WTC11 (cell line): ENCODE results near the gene FABP2. TPM values are rescaled to one million over a fixed set of nuclear protein-coding genes. Genes with fewer than 3 reads are reported as not detected.

ENCODE experiments used
- ATAC-seq: fragments of 200-7000 bp; cut with Tn5 transposase; 2 replicates; pipeline ENCODE4 v1.10.0; 2021; ENCODE audit warnings: mild to moderate bottlenecking, moderate library complexity
- CTCF ChIA-PET: fragments of 300-600 bp; sonication (Branson Sonifier 250); formaldehyde crosslinking; loops from one replicate; lab custom pipeline; 2021; ENCODE audit warnings: antibody characterized with exemption; lab: Charles Lee
- POLR2A ChIA-PET: fragments of 350-600 bp; sonication (Branson Sonifier 250); formaldehyde crosslinking; loops from one replicate; lab custom pipeline; 2021; ENCODE audit warnings: antibody characterized with exemption; lab: Charles Lee
- DNase-seq: peaks from one replicate; pipeline ENCODE4 v3.0.0; 2021; ENCODE audit warnings: low spot score
- H3K27ac Mint-ChIP-seq: 2 replicates; pipeline ENCODE4 v1.8.0; 2021; ENCODE audit warnings: mixed read lengths
- H3K27me3 Mint-ChIP-seq: 2 replicates; pipeline ENCODE4 v1.8.0; 2021; ENCODE audit warnings: low read depth, mild to moderate bottlenecking, moderate library complexity, mixed read lengths
- H3K36me3 Mint-ChIP-seq: 2 replicates; pipeline ENCODE4 v1.8.0; 2021; ENCODE audit warnings: mixed read lengths
- H3K4me1 Mint-ChIP-seq: 2 replicates; pipeline ENCODE4 v1.8.0; 2022; ENCODE audit warnings: mixed read lengths
- H3K4me3 Mint-ChIP-seq: 2 replicates; pipeline ENCODE4 v1.8.0; 2021; ENCODE audit warnings: mild to moderate bottlenecking, moderate library complexity, mixed read lengths
- H3K9me3 Mint-ChIP-seq: 2 replicates; pipeline ENCODE4 v1.8.0; 2021; ENCODE audit warnings: mixed read lengths
- CBFB ChIP-seq: sonication (generic); formaldehyde crosslinking; IDR thresholded peaks from 2 replicates; pipeline ENCODE4 v1.8.1; 2022; ENCODE audit warnings: mild to moderate bottlenecking, low read depth, missing genetic modification reagents
- ELF4 ChIP-seq: sonication (generic); formaldehyde crosslinking; IDR thresholded peaks from 2 replicates; pipeline ENCODE4 v1.8.1; 2022; ENCODE audit warnings: low read depth, mild to moderate bottlenecking, moderate library complexity, missing genetic modification reagents
- ETV6 ChIP-seq: sonication (generic); formaldehyde crosslinking; IDR thresholded peaks from 2 replicates; pipeline ENCODE4 v1.8.1; 2022; ENCODE audit warnings: mild to moderate bottlenecking, missing genetic modification reagents
- GRHL2 ChIP-seq: fragments of 250-450 bp; sonication (Bioruptor Pico); IDR thresholded peaks from 2 replicates; pipeline ENCODE4 v1.8.0; 2022; ENCODE audit warnings: mild to moderate bottlenecking, moderate library complexity; ENCODE audit not compliant: insufficient replicate concordance, severe bottlenecking
- IRF2 ChIP-seq: sonication (generic); formaldehyde crosslinking; IDR thresholded peaks from 2 replicates; pipeline ENCODE4 v1.8.0; 2022; ENCODE audit warnings: low read depth, missing genetic modification reagents, borderline replicate concordance
- NFATC4 ChIP-seq: fragments of 250-450 bp; sonication (Bioruptor Pico); IDR thresholded peaks from 2 replicates; pipeline ENCODE4 v1.9.0; 2021; ENCODE audit warnings: mild to moderate bottlenecking
- SMAD3 ChIP-seq: sonication (generic); formaldehyde crosslinking; IDR thresholded peaks from 2 replicates; pipeline ENCODE4 v1.8.0; 2022; ENCODE audit warnings: missing genetic modification reagents, mild to moderate bottlenecking, borderline replicate concordance
- SMAD4 ChIP-seq: sonication (generic); formaldehyde crosslinking; IDR thresholded peaks from 2 replicates; pipeline ENCODE4 v1.8.0; 2022; ENCODE audit warnings: mild to moderate bottlenecking, missing genetic modification reagents
- SOX15 ChIP-seq: fragments of 250-450 bp; sonication (Bioruptor Pico); IDR thresholded peaks from 2 replicates; pipeline ENCODE4 v1.9.0; 2021; ENCODE audit warnings: mild to moderate bottlenecking
- SP1 ChIP-seq: sonication (generic); formaldehyde crosslinking; conservative IDR thresholded peaks from 2 replicates; pipeline ENCODE4 v1.8.1; 2022; ENCODE audit warnings: missing genetic modification reagents
- TCF7 ChIP-seq: sonication (generic); formaldehyde crosslinking; IDR thresholded peaks from 2 replicates; pipeline ENCODE4 v1.8.0; 2022; ENCODE audit warnings: mild to moderate bottlenecking, low read depth, missing genetic modification reagents, moderate library complexity
- TEAD1 ChIP-seq: sonication (generic); formaldehyde crosslinking; IDR thresholded peaks from 2 replicates; pipeline ENCODE4 v1.8.0; 2022; ENCODE audit warnings: mild to moderate bottlenecking, missing genetic modification reagents
- ZBTB21 ChIP-seq: sonication (generic); formaldehyde crosslinking; IDR thresholded peaks from 2 replicates; pipeline ENCODE4 v1.8.1; 2023; ENCODE audit warnings: mild to moderate bottlenecking, missing genetic modification reagents, borderline replicate concordance
- ZNF396 ChIP-seq: fragments of 250-450 bp; sonication (Bioruptor Pico); IDR thresholded peaks from 2 replicates; pipeline ENCODE4 v1.8.0; 2021; ENCODE audit warnings: mild to moderate bottlenecking, moderate library complexity, borderline replicate concordance
- total RNA-seq: library from RNA; stranded (reverse); gene quantifications from 3 replicates; pipeline ENCODE4 v1.2.3, GENCODE V29; 2021
- TF ChIP-seq, protein P1 (sequence below): sonication (generic); formaldehyde crosslinking; IDR thresholded peaks from 2 replicates; pipeline ENCODE4 v1.8.1; 2023; ENCODE audit warnings: mild to moderate bottlenecking, missing genetic modification reagents
- TF ChIP-seq, protein P2 (sequence below): sonication (generic); formaldehyde crosslinking; IDR thresholded peaks from 2 replicates; pipeline ENCODE4 v1.8.1; 2023; ENCODE audit warnings: mild to moderate bottlenecking, missing genetic modification reagents, moderate library complexity
- TF ChIP-seq, protein P3 (sequence below): sonication (generic); formaldehyde crosslinking; conservative IDR thresholded peaks from 2 replicates; pipeline ENCODE4 v1.8.1; 2023; ENCODE audit warnings: mild to moderate bottlenecking, low read depth, missing genetic modification reagents, moderate library complexity
- TF ChIP-seq, protein P4 (sequence below): sonication (generic); formaldehyde crosslinking; IDR thresholded peaks from 2 replicates; pipeline ENCODE4 v1.8.0; 2023; ENCODE audit warnings: missing genetic modification reagents, mild to moderate bottlenecking, borderline replicate concordance

The FABP2 gene
- total RNA-seq, 1 experiment from 2014 or later = not detected

DNA sequence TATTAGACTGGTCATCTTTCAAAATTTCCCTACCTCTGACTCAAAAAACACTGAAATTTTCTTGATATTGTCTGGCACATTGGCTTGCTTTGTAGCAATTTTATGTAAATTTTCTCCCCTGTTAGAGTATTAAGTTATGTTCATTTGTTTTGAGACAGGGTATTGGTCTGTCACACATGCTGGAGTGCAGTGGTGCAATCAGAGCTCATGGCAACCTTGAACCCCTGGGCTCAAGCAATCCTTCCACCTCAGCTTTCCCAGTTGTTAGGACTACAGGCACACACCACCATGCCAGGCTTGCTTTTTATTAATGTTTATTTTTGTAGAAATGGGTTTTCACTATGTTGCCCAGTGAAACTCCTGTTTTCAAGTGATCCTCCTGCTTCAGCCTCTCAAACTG is 17.5 kb downstream of the FABP2 start (continued):
- TF ChIP-seq TEAD1 (CRISPR knock-in tag) (no peak), SMAD3 (CRISPR knock-in tag) (no peak)
- TF ChIP-seq, protein P1, sequence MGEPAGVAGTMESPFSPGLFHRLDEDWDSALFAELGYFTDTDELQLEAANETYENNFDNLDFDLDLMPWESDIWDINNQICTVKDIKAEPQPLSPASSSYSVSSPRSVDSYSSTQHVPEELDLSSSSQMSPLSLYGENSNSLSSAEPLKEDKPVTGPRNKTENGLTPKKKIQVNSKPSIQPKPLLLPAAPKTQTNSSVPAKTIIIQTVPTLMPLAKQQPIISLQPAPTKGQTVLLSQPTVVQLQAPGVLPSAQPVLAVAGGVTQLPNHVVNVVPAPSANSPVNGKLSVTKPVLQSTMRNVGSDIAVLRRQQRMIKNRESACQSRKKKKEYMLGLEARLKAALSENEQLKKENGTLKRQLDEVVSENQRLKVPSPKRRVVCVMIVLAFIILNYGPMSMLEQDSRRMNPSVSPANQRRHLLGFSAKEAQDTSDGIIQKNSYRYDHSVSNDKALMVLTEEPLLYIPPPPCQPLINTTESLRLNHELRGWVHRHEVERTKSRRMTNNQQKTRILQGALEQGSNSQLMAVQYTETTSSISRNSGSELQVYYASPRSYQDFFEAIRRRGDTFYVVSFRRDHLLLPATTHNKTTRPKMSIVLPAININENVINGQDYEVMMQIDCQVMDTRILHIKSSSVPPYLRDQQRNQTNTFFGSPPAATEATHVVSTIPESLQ (CRISPR knock-in tag) = no peak

DNA sequence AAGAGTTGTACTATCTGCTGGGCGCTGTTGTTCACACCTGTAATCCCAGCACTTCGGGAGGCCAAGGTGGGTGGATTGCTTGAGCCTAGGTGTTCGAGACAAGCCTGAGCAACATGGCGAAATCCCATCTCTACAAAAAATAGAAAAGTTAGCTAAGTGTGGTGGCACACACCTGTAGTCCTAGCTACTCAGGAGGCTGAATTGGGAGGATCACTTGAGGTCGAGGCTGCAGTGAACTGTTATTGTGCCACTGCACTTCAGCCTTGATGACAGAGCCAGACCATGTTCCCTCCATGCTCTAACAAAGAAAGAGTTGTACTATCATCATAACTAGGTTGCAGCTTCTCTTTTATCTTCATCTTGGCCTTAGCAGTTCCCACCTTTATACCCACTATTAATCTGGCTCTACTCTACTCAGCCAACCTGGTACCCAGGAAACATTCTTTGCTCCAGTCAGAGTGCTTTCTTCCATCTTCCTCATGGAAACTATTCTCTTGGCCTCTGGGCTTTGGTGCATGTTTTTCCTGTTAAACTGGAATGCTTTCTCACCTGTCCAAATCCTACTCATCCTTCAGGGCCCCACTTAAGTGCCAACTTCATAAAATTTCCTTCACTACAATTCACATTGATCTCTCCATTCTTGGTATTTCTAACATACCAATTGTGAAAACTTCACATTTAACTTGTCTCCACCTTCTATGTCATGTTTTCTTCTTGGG is 18.2 kb downstream of the FABP2 start:
- DNase-seq (no peak), ATAC-seq (no peak)
- CTCF ChIA-PET = no interaction called here
- Mint-ChIP-seq H3K27me3 (no peaks in the 10 kb centered on the region; the same call in 1 of the 2 replicates), H3K4me3 (no peak overlapping the region), H3K9me3 (no peaks in the 10 kb centered on the region), H3K4me1 (peaks cover 18% of the 10 kb centered on the region), H3K27ac (no peak overlapping the region), H3K36me3 (peaks cover 4% of the 10 kb centered on the region; the same call in 1 of the 2 replicates)
- TF ChIP-seq ETV6 (CRISPR knock-in tag) (no peak), NFATC4 (CRISPR knock-in tag) (no peak), SOX15 (no peak), ZBTB21 (CRISPR knock-in tag) (no peak), CBFB (no peak), IRF2 (CRISPR knock-in tag) (no peak), GRHL2 (CRISPR knock-in tag) (no peak), SP1 (CRISPR knock-in tag) (no peak), TCF7 (no peak), ELF4 (CRISPR knock-in tag) (no peak), ZNF396 (no peak), SMAD4 (CRISPR knock-in tag) (no peak)
- TF ChIP-seq, protein P2, sequence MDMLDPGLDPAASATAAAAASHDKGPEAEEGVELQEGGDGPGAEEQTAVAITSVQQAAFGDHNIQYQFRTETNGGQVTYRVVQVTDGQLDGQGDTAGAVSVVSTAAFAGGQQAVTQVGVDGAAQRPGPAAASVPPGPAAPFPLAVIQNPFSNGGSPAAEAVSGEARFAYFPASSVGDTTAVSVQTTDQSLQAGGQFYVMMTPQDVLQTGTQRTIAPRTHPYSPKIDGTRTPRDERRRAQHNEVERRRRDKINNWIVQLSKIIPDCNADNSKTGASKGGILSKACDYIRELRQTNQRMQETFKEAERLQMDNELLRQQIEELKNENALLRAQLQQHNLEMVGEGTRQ (CRISPR knock-in tag) = no peak
- TF ChIP-seq, protein P3, sequence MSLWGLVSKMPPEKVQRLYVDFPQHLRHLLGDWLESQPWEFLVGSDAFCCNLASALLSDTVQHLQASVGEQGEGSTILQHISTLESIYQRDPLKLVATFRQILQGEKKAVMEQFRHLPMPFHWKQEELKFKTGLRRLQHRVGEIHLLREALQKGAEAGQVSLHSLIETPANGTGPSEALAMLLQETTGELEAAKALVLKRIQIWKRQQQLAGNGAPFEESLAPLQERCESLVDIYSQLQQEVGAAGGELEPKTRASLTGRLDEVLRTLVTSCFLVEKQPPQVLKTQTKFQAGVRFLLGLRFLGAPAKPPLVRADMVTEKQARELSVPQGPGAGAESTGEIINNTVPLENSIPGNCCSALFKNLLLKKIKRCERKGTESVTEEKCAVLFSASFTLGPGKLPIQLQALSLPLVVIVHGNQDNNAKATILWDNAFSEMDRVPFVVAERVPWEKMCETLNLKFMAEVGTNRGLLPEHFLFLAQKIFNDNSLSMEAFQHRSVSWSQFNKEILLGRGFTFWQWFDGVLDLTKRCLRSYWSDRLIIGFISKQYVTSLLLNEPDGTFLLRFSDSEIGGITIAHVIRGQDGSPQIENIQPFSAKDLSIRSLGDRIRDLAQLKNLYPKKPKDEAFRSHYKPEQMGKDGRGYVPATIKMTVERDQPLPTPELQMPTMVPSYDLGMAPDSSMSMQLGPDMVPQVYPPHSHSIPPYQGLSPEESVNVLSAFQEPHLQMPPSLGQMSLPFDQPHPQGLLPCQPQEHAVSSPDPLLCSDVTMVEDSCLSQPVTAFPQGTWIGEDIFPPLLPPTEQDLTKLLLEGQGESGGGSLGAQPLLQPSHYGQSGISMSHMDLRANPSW (CRISPR knock-in tag) = no peak
- TF ChIP-seq, protein P4, sequence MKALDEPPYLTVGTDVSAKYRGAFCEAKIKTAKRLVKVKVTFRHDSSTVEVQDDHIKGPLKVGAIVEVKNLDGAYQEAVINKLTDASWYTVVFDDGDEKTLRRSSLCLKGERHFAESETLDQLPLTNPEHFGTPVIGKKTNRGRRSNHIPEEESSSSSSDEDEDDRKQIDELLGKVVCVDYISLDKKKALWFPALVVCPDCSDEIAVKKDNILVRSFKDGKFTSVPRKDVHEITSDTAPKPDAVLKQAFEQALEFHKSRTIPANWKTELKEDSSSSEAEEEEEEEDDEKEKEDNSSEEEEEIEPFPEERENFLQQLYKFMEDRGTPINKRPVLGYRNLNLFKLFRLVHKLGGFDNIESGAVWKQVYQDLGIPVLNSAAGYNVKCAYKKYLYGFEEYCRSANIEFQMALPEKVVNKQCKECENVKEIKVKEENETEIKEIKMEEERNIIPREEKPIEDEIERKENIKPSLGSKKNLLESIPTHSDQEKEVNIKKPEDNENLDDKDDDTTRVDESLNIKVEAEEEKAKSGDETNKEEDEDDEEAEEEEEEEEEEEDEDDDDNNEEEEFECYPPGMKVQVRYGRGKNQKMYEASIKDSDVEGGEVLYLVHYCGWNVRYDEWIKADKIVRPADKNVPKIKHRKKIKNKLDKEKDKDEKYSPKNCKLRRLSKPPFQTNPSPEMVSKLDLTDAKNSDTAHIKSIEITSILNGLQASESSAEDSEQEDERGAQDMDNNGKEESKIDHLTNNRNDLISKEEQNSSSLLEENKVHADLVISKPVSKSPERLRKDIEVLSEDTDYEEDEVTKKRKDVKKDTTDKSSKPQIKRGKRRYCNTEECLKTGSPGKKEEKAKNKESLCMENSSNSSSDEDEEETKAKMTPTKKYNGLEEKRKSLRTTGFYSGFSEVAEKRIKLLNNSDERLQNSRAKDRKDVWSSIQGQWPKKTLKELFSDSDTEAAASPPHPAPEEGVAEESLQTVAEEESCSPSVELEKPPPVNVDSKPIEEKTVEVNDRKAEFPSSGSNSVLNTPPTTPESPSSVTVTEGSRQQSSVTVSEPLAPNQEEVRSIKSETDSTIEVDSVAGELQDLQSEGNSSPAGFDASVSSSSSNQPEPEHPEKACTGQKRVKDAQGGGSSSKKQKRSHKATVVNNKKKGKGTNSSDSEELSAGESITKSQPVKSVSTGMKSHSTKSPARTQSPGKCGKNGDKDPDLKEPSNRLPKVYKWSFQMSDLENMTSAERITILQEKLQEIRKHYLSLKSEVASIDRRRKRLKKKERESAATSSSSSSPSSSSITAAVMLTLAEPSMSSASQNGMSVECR (CRISPR knock-in tag) = no peak
- POLR2A ChIA-PET = no interaction called here
